GM19193 (cell line): ENCODE results near the gene GPR84.
A peak's percentile ranks its signal among the peaks of the same experiment; 100 is the strongest.

Experiments
- POLR2A ChIP-seq: IDR thresholded peaks from 4 replicates; pipeline ENCODE4 v1.6.1; 2011; ENCODE audit not compliant: insufficient read depth, insufficient read length; ENCODE audit errors: extremely low read depth

The GPR84 gene

GRCh38 chr12:54330442-54330841 is 33.8 kb downstream of the GPR84 start:
- no peak for TF ChIP-seq POLR2A

- TF ChIP-seq POLR2A, result no peak
Observed at GRCh38 chr12:54329759-54330158, 34.5 kb downstream of the GPR84 start.

- no peak for TF ChIP-seq POLR2A
Observed at GRCh38 chr12:54328595-54329337, 35.5 kb downstream of the GPR84 start.

GRCh38 chr12:54324617-54325441 is 39.5 kb downstream of the GPR84 start, which contains the start of gene COPZ1:
Gene COPZ1, plus strand, starts transcription at chr12:54325131. Its CDS starts 33 bp downstream, at chr12:54325164.
- TF ChIP-seq POLR2A, result peak; percentile 91

GRCh38 chr12:54321363-54321762 is 42.9 kb downstream of the GPR84 start:
- no peak for TF ChIP-seq POLR2A
